ENCODE results near the gene CFLAR.
"Not testable (repeated sequence)": the region's sequence is repeated elsewhere in the genome, so short reads cannot be mapped to it uniquely, and the experiment has no call there.

CFLAR gene

DNA sequence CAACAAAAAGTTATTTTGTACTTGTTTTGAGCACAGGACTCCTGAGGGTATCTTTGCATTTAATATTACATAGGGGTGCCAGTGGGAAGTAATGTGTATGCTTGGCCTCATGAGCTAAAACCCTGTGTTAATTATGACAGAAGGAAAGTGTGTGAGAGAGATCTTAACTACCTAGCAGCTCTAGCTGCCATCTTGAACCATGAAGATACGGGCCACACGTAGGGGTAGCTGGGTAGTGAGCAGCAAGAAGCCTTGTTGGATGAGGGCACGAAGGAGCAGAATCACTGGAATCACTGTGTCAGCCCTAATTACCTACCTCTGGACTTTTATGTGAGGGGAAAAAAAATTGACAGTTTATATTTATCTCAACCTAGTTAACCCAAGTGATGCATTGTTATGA lies 51.6 kb downstream of the CFLAR start:
- H3K9ac ChIP-seq (ENCODE audit: low read length), result no peak overlapping the region
- H3K9me3 ChIP-seq (ENCODE audit: control insufficient read depth, insufficient read depth, low read depth, low read length), result peaks cover 11% of the 10 kb centered on the region
- H3K4me3 ChIP-seq (ENCODE audit: low read depth, low read length), result no peak overlapping the region
- H3K4me1 ChIP-seq (ENCODE audit: control insufficient read depth, insufficient read depth, low read length), result no peaks in the 10 kb centered on the region
- no peaks in the 10 kb centered on the region for H3K27me3 ChIP-seq (ENCODE audit: control insufficient read depth, insufficient read depth, low read length)
- H3K36me3 ChIP-seq (ENCODE audit: control insufficient read depth, insufficient read depth, low read length), result peaks cover 19% of the 10 kb centered on the region
- no peak overlapping the region for H3K27ac ChIP-seq (ENCODE audit: low read depth, low read length)

DNA sequence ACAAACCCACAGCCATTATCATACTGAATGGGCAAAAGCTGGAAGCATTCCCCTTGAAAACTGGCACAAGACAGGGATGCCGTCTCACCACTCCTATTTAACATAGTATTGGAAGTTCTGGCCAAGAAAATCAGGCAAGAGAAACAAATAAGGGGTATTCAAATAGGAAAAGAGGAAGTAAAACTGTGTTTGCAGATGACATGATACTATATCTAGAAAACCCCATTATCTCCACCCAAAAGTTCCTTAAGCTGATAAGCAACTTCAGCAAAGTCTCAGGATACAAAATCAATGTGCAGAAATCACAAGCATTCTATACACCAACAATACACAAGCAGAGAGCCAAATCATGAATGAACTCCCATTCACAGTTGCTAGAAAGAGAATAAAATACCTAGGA lies 52.5 kb downstream of the CFLAR start:
- Histone ChIP-seq H3K36me3 (ENCODE audit: control insufficient read depth, insufficient read depth, low read length) (peaks cover 15% of the 10 kb centered on the region), H3K9me3 (ENCODE audit: control insufficient read depth, insufficient read depth, low read depth, low read length) (peaks cover 11% of the 10 kb centered on the region)
- not testable (repeated sequence) for H3K27ac ChIP-seq (ENCODE audit: low read depth, low read length); H3K9ac ChIP-seq (ENCODE audit: low read length); H3K4me3 ChIP-seq (ENCODE audit: low read depth, low read length); H3K4me1 ChIP-seq (ENCODE audit: control insufficient read depth, insufficient read depth, low read length); H3K27me3 ChIP-seq (ENCODE audit: control insufficient read depth, insufficient read depth, low read length)

DNA sequence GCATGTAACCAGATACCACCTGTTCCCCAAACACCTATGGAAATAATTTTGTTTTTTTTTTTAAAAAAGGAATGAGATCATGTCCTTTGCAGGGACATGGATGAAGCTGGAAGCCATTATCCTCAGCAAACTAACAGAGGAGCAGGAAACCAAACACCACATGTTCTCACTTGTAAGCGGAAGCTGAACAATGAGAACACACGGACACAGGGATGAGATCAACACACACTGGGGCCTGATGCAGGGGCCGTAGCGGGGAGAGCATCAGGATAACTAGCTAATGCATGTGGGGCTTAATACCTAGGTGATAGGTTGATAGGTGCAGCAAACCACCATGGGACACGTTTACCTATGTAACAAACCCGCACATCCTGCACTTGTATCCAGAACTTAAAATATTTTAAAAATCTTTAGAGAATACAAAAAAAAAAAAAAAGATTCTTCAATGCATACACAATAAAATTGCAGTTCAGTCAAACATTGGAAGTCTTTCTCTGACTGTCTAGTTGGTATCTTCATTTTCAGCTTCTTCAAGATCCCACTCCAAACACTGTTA lies 55.4 kb downstream of the CFLAR start:
- Histone ChIP-seq H3K36me3 (ENCODE audit: control insufficient read depth, insufficient read depth, low read length) (no peaks in the 10 kb centered on the region; the same call in 1 of the 2 replicates), H3K4me1 (ENCODE audit: control insufficient read depth, insufficient read depth, low read length) (peaks cover 13% of the 10 kb centered on the region; the same call in 1 of the 2 replicates), H3K27me3 (ENCODE audit: control insufficient read depth, insufficient read depth, low read length) (no peaks in the 10 kb centered on the region), H3K4me3 (ENCODE audit: low read depth, low read length) (no peak overlapping the region), H3K9ac (ENCODE audit: low read length) (no peak overlapping the region), H3K27ac (ENCODE audit: low read depth, low read length) (no peak overlapping the region), H3K9me3 (ENCODE audit: control insufficient read depth, insufficient read depth, low read depth, low read length) (peaks cover 11% of the 10 kb centered on the region)

DNA sequence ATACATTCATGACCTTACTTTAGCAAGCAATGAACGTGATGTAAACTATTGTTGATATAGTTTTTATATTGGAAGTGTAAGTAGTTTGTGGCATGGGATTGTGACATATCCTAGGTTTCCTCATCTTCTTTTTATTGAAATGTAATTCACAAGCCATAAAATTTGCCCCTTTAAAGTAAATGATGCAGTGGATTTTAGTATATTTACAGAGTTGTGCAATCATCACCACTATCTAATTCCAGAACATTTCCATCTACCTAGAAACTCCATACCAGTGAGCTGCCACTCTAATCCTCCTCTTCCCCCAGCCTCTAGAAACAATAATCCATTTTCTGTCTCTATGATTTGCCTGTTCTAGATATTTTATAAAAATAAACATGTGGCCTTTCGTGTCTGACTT lies 56.3 kb downstream of the CFLAR start:
- H3K27ac ChIP-seq (ENCODE audit: low read depth, low read length), result no peak overlapping the region
- no peak overlapping the region for H3K9ac ChIP-seq (ENCODE audit: low read length)
- no peaks in the 10 kb centered on the region; the same call in 1 of the 2 replicates for H3K36me3 ChIP-seq (ENCODE audit: control insufficient read depth, insufficient read depth, low read length)
- H3K27me3 ChIP-seq (ENCODE audit: control insufficient read depth, insufficient read depth, low read length), result no peaks in the 10 kb centered on the region
- H3K9me3 ChIP-seq (ENCODE audit: control insufficient read depth, insufficient read depth, low read depth, low read length), result peaks cover 3% of the 10 kb centered on the region; the same call in 1 of the 2 replicates
- H3K4me1 ChIP-seq (ENCODE audit: control insufficient read depth, insufficient read depth, low read length), result peaks cover 13% of the 10 kb centered on the region; the same call in 1 of the 2 replicates
- no peak overlapping the region for H3K4me3 ChIP-seq (ENCODE audit: low read depth, low read length)

DNA sequence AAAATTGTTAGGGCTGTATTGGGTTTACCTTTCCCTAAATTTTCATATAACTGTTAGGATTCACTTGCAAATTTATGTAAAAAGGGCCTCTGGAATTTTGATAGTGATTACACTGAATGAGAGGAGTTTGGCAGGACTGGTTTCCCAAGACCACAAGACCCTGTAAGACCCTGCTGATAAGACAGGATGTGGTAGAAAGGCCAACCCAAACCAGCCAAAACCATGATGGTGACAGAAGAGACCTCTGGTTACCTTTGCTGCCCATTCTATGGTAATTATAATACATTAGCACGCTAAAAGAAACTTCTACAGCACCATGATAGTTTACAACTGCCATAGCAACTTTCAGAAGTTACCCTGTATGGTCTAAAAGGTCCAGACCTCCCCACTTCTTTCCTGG lies 58.7 kb downstream of the CFLAR start:
- no peak overlapping the region for H3K4me3 ChIP-seq (ENCODE audit: low read depth, low read length)
- no peaks in the 10 kb centered on the region for H3K27me3 ChIP-seq (ENCODE audit: control insufficient read depth, insufficient read depth, low read length)
- H3K9me3 ChIP-seq (ENCODE audit: control insufficient read depth, insufficient read depth, low read depth, low read length), result peaks cover 18% of the 10 kb centered on the region
- H3K36me3 ChIP-seq (ENCODE audit: control insufficient read depth, insufficient read depth, low read length), result no peaks in the 10 kb centered on the region
- H3K9ac ChIP-seq (ENCODE audit: low read length), result no peak overlapping the region
- H3K27ac ChIP-seq (ENCODE audit: low read depth, low read length), result no peak overlapping the region
- H3K4me1 ChIP-seq (ENCODE audit: control insufficient read depth, insufficient read depth, low read length), result peaks cover 13% of the 10 kb centered on the region; the same call in 1 of the 2 replicates

DNA sequence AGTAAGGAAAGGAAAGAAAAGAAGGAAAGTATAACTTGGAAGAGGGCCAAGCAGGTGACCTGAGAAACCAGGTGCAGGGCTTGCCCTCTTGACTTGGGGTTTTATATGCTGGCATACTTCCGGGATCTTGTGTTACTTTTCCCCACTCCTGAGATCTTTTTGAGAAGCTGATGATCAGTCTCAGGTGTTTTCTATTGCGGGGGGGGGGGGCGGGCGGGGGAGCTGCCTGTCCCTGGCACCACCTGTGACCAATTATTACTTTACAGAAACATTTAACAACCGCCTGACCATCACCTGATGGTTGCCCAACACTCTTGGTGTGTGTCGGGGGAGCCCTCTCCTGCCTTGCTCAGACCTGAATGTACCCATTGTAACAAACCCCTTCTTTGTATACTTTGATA lies 60.1 kb downstream of the CFLAR start:
- Histone ChIP-seq H3K4me1 (ENCODE audit: control insufficient read depth, insufficient read depth, low read length) (peaks cover 13% of the 10 kb centered on the region; the same call in 1 of the 2 replicates), H3K9me3 (ENCODE audit: control insufficient read depth, insufficient read depth, low read depth, low read length) (peaks cover 25% of the 10 kb centered on the region), H3K27me3 (ENCODE audit: control insufficient read depth, insufficient read depth, low read length) (no peaks in the 10 kb centered on the region), H3K4me3 (ENCODE audit: low read depth, low read length) (no peak overlapping the region), H3K27ac (ENCODE audit: low read depth, low read length) (no peak overlapping the region), H3K36me3 (ENCODE audit: control insufficient read depth, insufficient read depth, low read length) (no peaks in the 10 kb centered on the region), H3K9ac (ENCODE audit: low read length) (no peak overlapping the region)

DNA sequence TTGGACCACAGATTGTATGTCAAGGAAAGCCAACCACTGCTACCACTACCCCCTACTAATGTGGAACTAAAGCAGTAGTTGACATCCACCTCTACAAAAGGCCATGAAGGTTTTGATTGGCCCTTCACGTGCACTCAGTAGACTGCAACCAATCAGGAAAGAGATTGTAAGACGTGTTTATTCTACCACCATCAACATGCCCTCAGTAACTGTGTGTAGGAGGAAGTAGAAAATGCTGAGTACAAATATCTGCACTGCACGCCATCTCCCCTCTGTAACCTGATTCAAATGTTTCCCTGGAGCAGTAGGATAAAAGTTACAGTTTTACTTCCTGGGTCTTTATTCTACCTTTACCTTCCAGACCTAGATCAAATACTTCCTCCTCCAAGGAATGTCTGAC lies 64.0 kb downstream of the CFLAR start:
- H3K9me3 ChIP-seq (ENCODE audit: control insufficient read depth, insufficient read depth, low read depth, low read length), result peaks cover 25% of the 10 kb centered on the region
- no peak overlapping the region for H3K4me3 ChIP-seq (ENCODE audit: low read depth, low read length)
- H3K36me3 ChIP-seq (ENCODE audit: control insufficient read depth, insufficient read depth, low read length), result no peaks in the 10 kb centered on the region
- H3K4me1 ChIP-seq (ENCODE audit: control insufficient read depth, insufficient read depth, low read length), result peaks cover 3% of the 10 kb centered on the region; the same call in 1 of the 2 replicates
- H3K9ac ChIP-seq (ENCODE audit: low read length), result no peak overlapping the region
- H3K27ac ChIP-seq (ENCODE audit: low read depth, low read length), result no peak overlapping the region
- no peaks in the 10 kb centered on the region for H3K27me3 ChIP-seq (ENCODE audit: control insufficient read depth, insufficient read depth, low read length)

DNA sequence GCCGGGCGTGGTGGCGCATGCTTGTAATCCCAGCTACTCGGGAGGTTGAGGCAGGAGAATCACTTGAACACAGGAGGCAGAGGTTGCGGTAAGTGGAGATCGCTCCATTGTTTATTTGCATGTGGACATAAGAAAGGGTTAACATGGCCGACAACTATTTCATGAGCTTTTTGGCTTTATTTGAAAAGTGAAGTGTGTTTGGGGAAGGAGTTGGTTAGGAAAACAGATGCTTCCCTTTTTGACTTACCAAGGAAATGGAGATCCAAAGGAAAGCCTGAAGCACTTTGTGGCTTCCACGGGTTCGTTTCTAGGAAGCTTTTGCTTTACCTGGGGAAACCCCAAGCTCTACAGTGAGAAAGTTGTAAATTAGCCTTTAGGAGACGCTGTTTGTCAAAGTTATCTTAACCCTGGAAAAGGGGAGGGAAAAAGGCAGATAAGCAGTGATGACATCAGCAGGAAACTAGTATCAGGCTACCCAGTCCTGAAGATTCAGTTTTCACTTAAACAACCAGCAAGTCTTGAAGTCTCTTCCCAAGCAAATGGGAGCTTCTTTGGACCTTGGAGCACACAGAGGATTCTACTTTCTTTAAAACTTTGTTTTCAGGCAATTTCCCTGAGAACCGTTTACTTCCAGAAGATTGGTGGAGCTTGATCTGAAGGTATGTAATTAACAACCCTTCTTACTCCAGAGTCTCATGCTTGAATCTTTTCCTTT lies 66.8 kb downstream of the CFLAR start, which contains the start of gene CASP10:
Gene CASP10 (plus strand): TSS at position 492 of the 715 bp plus-strand sequence. CDS start 2,637 bp downstream, outside the sequence.
- peak within 1 kb of the TSS; percentile 44; the same call in 1 of the 2 replicates for H3K27ac ChIP-seq (ENCODE audit: low read depth, low read length)
- H3K4me1 ChIP-seq (ENCODE audit: control insufficient read depth, insufficient read depth, low read length), result no peaks in the 10 kb centered on the region
- H3K36me3 ChIP-seq (ENCODE audit: control insufficient read depth, insufficient read depth, low read length), result peaks cover 7% of the 10 kb centered on the region
- peak within 1 kb of the TSS; percentile 37 for H3K9ac ChIP-seq (ENCODE audit: low read length)
- H3K4me3 ChIP-seq (ENCODE audit: low read depth, low read length), result peak within 1 kb of the TSS; percentile 59
- H3K9me3 ChIP-seq (ENCODE audit: control insufficient read depth, insufficient read depth, low read depth, low read length), result peaks cover 21% of the 10 kb centered on the region
- H3K27me3 ChIP-seq (ENCODE audit: control insufficient read depth, insufficient read depth, low read length), result no peaks in the 10 kb centered on the region

DNA sequence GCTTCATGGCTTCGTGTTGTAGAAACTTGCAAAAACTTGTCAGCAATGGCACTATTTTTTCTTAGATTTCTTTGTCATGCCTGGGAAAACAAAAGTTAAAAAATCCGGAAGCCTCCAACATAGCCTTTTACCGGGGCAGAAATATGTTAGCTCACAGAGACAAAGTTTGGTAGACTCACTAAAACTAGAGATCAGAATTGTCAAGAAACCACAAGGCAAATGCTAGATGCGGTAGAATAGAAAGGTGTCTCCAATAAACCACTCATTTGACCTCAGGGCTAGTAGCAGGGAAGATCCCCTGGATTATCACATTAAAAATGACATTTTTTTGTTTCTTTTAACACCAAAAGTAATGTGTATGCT lies 67.4 kb downstream of the CFLAR start:
- H3K9ac ChIP-seq (ENCODE audit: low read length), result peak overlapping the region; percentile 37
- peak overlapping the region; percentile 59 for H3K4me3 ChIP-seq (ENCODE audit: low read depth, low read length)
- H3K9me3 ChIP-seq (ENCODE audit: control insufficient read depth, insufficient read depth, low read depth, low read length), result peaks cover 16% of the 10 kb centered on the region
- H3K4me1 ChIP-seq (ENCODE audit: control insufficient read depth, insufficient read depth, low read length), result no peaks in the 10 kb centered on the region
- H3K36me3 ChIP-seq (ENCODE audit: control insufficient read depth, insufficient read depth, low read length), result peaks cover 11% of the 10 kb centered on the region
- H3K27me3 ChIP-seq (ENCODE audit: control insufficient read depth, insufficient read depth, low read length), result no peaks in the 10 kb centered on the region
- peak overlapping the region; percentile 44; the same call in 1 of the 2 replicates for H3K27ac ChIP-seq (ENCODE audit: low read depth, low read length)

DNA sequence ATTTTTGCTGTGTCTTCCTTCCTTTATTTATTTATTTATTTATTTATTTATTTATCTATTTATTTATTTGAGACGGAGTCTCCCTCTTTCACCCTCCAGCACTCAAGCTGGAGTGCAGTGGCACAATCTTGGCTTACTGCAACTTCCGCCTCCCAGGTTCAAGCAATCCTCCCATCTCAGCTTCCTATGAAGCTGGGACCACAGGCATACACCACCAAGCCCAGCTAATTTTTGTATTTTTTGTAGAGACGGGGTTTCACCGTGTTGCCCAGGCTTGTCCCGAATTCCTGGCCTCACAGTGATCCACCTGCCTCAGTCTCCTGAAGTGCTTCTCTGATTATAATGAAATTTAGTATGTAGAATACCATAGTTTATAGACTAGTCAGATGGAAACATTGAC lies 67.9 kb downstream of the CFLAR start:
- not testable (repeated sequence) for H3K27me3 ChIP-seq (ENCODE audit: control insufficient read depth, insufficient read depth, low read length); H3K9ac ChIP-seq (ENCODE audit: low read length); H3K27ac ChIP-seq (ENCODE audit: low read depth, low read length)

DNA sequence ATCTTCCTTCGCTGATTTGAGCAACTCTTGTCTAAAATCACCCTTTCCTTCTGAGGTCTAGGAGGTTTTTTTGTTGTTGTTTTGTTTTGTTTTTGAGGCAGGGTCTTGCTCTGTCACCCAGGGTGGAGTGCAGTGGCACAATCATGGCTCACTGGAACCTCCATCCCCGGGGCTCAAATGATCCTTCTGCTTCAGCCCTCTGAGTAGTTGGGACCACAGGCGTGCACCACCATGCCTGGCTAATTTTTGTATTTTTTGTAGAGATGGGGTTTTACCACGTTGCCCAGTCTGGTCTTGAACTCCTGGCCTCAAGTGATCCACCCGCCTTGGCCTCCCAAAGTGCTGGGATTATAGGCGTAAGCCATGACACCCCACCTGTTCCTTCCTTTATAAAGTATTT lies 68.3 kb downstream of the CFLAR start:
- H3K36me3 ChIP-seq (ENCODE audit: control insufficient read depth, insufficient read depth, low read length), result peaks cover 13% of the 10 kb centered on the region
- H3K9ac ChIP-seq (ENCODE audit: low read length); H3K9me3 ChIP-seq (ENCODE audit: control insufficient read depth, insufficient read depth, low read depth, low read length); H3K27me3 ChIP-seq (ENCODE audit: control insufficient read depth, insufficient read depth, low read length); H3K27ac ChIP-seq (ENCODE audit: low read depth, low read length); H3K4me1 ChIP-seq (ENCODE audit: control insufficient read depth, insufficient read depth, low read length): not testable (repeated sequence)
- H3K4me3 ChIP-seq (ENCODE audit: low read depth, low read length), result peak overlapping the region; percentile 41; the same call in 1 of the 2 replicates

More for the DNA sequence above, 67.9 kb downstream of the CFLAR start:
- Histone ChIP-seq H3K36me3 (ENCODE audit: control insufficient read depth, insufficient read depth, low read length) (peaks cover 13% of the 10 kb centered on the region), H3K9me3 (ENCODE audit: control insufficient read depth, insufficient read depth, low read depth, low read length) (peaks cover 13% of the 10 kb centered on the region), H3K4me3 (ENCODE audit: low read depth, low read length) (peak overlapping the region; percentile 59; the same call in 1 of the 2 replicates)
- H3K4me1 ChIP-seq (ENCODE audit: control insufficient read depth, insufficient read depth, low read length), result not testable (repeated sequence)

Data from HUES6 (cell line).